Measurements from ENCODE around the gene DUS1L.

Gene DUS1L

DNA sequence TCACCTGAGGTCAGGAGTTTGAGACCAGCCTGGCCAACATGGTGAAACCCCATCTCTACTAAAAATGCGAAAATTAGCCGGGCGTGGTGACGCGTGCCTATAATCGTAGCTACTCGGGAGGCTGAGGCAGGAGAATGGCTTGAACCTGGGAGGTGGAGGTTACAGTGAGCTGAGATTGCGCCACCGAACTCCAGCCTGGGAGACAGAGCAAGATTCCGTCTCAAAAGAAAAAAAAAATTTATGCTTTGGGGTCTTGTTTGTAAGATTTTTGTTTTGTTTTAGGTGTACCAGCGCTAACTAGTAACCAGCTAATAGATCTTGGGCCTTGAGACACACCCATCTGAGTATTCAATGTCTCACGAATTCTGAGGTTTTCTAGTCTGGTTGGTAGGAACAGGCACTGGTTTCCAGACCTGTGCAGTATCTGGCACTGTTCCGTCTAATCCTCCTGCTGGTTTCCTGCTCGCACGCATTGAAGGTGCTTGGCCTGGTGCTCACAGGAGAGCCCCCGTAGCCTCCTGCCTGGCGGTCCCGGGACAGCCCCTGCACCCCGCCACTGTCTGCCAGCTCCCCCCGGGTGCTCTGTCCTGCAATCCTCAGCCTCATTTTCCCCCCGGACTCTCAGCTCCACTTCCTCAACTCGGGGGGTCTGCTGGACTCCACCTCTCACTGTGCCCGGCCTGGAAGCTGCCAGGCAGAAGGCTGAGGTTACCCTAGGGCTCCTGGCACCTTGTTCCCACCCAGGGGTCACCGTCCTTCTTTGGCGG lies 10.6 kb upstream of the DUS1L start:
- DNase-seq (ENCODE audit: low read depth): no peak

GRCh38 chr17:82073446-82073845 lies 7.8 kb upstream of the DUS1L start:
- no peak for DNase-seq (ENCODE audit: low read depth)

- DNase-seq (ENCODE audit: low read depth): no peak
These were observed 7.2 kb upstream of the DUS1L start for GRCh38 chr17:82072827-82073226.

- no peak for DNase-seq (ENCODE audit: low read depth)
These were observed 5.0 kb upstream of the DUS1L start for GRCh38 chr17:82070611-82071010.

DNA sequence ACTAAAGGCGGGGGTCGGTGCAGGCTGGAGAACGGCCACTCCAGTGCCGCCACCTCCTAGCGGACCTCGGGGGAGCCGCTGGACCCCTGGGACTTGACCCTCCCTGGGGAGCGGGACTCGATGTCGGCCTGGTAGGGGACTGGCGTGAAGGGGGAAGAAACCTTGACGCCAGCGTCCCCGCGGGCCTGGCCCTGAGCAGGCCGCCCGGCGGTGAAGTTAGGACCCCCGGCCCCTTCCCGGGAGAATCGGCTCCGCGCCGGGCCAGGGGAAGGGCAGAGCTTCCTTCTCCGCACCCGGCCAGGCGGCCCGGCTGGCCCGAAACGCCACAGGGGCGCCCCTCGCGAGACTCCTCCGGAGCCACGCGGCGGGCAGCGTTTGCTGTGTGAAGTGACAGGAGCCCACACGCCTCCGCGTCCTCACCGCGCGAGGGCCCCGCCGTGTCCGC lies 389 bp downstream of the DUS1L start:
- DNase-seq (ENCODE audit: low read depth): no peak

- no peak for DNase-seq (ENCODE audit: low read depth)
These were observed 991 bp downstream of the DUS1L start for GRCh38 chr17:82064433-82065192.

DNA sequence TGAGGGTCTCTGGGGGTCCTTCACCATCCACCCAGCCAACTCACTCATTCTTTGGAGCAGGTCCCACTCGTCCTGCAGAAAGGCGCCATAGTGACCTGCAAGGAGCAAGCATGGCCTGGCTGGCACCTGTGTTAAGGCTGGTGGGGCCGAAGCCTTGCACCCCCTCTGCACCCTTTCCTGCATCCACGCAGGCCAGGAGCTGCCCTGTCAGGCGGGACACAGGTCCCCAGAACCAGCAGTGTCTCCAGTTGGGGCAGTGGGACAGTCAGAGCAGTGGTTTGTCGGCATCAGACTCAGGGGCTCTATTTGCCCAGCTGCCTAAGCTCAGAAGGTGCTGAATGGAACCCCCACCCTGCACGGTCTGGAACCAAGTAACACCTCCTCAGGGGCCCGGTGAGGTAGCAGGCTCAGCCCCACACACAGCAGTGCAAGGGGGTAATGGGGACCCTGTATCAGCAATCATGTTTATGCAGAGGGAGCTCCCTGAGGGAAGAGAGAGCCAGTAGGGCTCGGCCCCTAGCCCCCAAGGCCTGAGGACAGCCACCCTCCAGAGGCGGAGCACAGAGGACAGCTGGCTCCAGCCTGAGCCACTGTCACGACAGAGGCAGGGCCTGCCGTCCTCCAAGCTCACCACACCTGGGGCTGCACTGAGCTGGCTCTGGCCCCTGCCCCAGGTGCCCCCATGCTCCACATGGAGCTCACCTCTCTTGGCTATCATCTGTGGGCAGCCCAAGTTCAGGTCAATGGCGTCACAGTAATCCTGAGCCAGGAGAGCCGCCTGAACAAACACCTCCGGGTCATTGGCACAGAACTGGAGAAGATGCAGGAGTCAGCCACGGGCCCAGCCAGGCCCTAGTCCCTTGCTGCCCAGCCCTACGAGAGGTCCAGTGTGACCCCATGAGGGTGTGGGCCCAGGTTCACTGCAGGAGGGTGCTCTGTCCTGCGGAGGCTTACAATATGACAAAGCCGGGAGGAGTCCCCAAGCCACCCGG lies 1.9 kb downstream of the DUS1L start:
- no peak for DNase-seq (ENCODE audit: low read depth)

DNA sequence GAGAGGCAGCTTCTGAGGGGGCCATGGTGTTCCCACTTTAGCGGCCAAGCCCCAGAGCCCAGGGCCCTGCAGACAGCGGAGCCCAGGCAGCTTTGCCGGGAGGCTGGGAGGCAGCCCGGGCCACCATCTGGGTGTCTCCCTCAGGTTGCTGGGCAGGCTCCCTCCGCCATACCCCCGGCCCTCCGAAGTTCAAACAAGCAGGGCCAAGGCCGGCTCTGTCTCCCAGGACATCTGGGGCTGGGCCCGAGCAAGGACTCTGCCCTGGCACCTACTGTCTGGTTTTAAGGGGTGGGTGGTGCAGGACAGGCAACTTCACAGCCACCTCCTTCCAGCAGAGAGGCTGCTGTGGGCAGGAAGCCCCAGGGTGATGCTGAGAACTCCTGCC lies 2.6 kb downstream of the DUS1L start:
- DNase-seq (ENCODE audit: low read depth): no peak

GRCh38 chr17:82062076-82062983 lies 3.3 kb downstream of the DUS1L start:
- no peak for DNase-seq (ENCODE audit: low read depth)

GRCh38 chr17:82061047-82061925 lies 4.3 kb downstream of the DUS1L start:
- DNase-seq (ENCODE audit: low read depth): no peak

DNA sequence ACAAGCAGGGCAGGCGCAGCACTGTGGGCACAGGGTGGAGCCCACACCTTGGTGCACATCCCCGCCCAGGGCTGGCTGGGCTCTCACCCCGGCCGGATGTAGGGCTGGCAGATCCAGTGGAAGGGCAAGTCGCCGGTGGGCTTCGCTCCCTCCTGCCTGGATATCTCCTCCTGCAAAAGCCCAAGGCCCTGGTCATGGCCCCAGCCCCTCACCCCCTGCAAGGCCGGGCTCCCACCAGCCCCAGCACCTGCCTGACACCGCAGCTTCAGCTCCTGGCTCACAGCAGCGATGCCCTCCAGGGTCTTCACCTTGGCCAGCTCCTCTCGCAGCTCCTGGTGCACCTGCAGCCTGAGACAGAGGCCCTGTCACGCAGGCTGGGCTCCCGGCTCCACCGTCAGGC lies 5.0 kb downstream of the DUS1L start:
- DNase-seq (ENCODE audit: low read depth): no peak

DNA sequence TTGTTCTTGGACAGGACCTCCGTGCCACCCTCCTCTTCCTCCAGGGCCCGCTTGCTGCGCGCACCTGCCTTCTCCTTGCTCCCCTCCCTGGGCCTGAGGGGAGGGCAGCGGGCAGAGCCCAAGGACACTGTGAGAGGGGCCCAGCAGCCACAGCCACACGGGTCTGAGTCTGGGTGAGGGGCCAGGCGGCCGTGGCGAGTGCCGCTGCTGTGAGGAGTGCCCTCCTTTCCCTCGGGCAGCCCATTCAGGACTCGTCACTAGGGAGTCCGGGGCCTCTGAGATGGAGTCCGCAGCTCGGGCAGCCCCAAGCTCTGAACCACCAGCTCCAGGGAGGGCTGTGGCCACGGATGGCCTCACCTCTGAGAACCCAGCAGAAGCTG lies 5.6 kb downstream of the DUS1L start:
- DNase-seq (ENCODE audit: low read depth): no peak

- no peak for DNase-seq (ENCODE audit: low read depth)
These were observed 6.2 kb downstream of the DUS1L start for GRCh38 chr17:82059272-82060000.

GRCh38 chr17:82058855-82059249 lies 6.8 kb downstream of the DUS1L start:
- no peak for DNase-seq (ENCODE audit: low read depth)

- DNase-seq (ENCODE audit: low read depth): no peak
These were observed 7.3 kb downstream of the DUS1L start for GRCh38 chr17:82058230-82058854.

GRCh38 chr17:82056729-82057621 lies 8.6 kb downstream of the DUS1L start:
- no peak for DNase-seq (ENCODE audit: low read depth)

- no peak for DNase-seq (ENCODE audit: low read depth)
These were observed 9.5 kb downstream of the DUS1L start for GRCh38 chr17:82055965-82056728.
